Body of pancreas (tissue), 4 donors: Measurements from ENCODE around the gene HOXC11. TPM values are rescaled to one million over a fixed set of nuclear protein-coding genes. Genes with fewer than 3 reads are reported as not detected.

Experiments
- ATAC-seq: fragments of 150-250 bp; one replicate; pipeline ENCODE4 v1.9.1; 2016
- DNase-seq, 4 donors: peaks; one replicate each; pipeline ENCODE4 v3.0.0-alpha.2; 2019
- H3K27ac ChIP-seq, 4 donors: fragments of 200-600 bp; sonication (generic); 1 replicate in 3 of 4; 2 replicates in 1 of 4; pipeline versions ENCODE4 v1.5.1 to v1.6.1; 2016 to 2019; ENCODE audit warnings: mild to moderate bottlenecking in 1 of 4, mixed read lengths in 1 of 4, moderate library complexity in 1 of 4
- H3K27me3 ChIP-seq, 2 donors: fragments of 200-600 bp; sonication (generic); one replicate each; pipeline ENCODE4 v1.6.0; 2016; ENCODE audit warnings: mild to moderate bottlenecking in 1 of 2
- H3K36me3 ChIP-seq, 2 donors: fragments of 200-600 bp; sonication (generic); replicated peaks in 1 of 2; 2 replicates each; pipeline ENCODE4 v1.5.1; 2016; ENCODE audit warnings: low read depth in 2 of 2; ENCODE audit not compliant: insufficient read depth in 1 of 2
- H3K4me1 ChIP-seq: fragments of 200-600 bp; sonication (generic); one replicate; pipeline ENCODE4 v1.6.0; 2016
- H3K4me3 ChIP-seq, 2 donors: fragments of 200-600 bp; sonication (generic); 1 replicate in 1 of 2; 2 replicates in 1 of 2; pipeline ENCODE4 v1.5.1; 2016 to 2019
- H3K9me3 ChIP-seq, 3 donors: fragments of 200-600 bp; sonication (generic); 1 replicate in 2 of 3; 2 replicates in 1 of 3; pipeline ENCODE4 v1.5.1; 2016
- CTCF ChIP-seq, 7 experiments: fragments of 450-650 bp in 4 of 7; fragments of 200-600 bp in 3 of 7; sonication (generic) in 3 of 7; IDR thresholded peaks; one replicate each; pipeline ENCODE4 v1.5.1; 2016 to 2019; ENCODE audit warnings: antibody characterized with exemption in 7 of 7
- POLR2A ChIP-seq, 3 donors: fragments of 450-650 bp; IDR thresholded peaks; one replicate each; pipeline ENCODE4 v1.6.1; 2016; ENCODE audit warnings: antibody characterized with exemption in 3 of 3, mild to moderate bottlenecking in 2 of 3
- WGBS, 2 donors: methylation state at CpG; one replicate each; pipeline ENCODE4 v1.1.5; 2017; 5-methylcytosine and 5-hydroxymethylcytosine counted together
- intact Hi-C: fragments of 100-400 bp; cut with DNase I; formaldehyde crosslinking; loops from one replicate; pipeline ENCODE4 v1.15.1; 2023
- total RNA-seq, 2 donors: library from RNA; depleted of rRNA; stranded (reverse); fragments of >200 nt; gene quantifications; one replicate each; pipeline ENCODE4 v1.1.0, GENCODE V29; 2016

HOXC11 gene
- total RNA-seq, 2 donors from 2014 or later, result not detected

- Histone ChIP-seq H3K27ac (no peak overlapping the region), H3K36me3 (no peaks in the 10 kb centered on the region), H3K4me3 (no peak overlapping the region), H3K9me3 (no peaks in the 10 kb centered on the region), H3K4me1 (peaks cover 21% of the 10 kb centered on the region), H3K27me3 (peaks cover 0 to 79% of the 10 kb centered on the region in 2 donors)
- TF ChIP-seq CTCF (IDR thresholded peaks at IDR 0.05) (no peak), POLR2A (IDR thresholded peaks at IDR 0.05) (no peak)
- ATAC-seq (no peak), DNase-seq (no peak)
- intact Hi-C loops, result no loop called here
- WGBS, 2 donors, result 8 to 11% methylated on average over 38 of the region's 38 CpGs
These were observed 9.3 kb upstream of the HOXC11 start for GRCh38 chr12:53963434-53964314.

GRCh38 chr12:53964315-53964713, 8.6 kb upstream of the HOXC11 start:
- Histone ChIP-seq H3K4me1 (peaks cover 21% of the 10 kb centered on the region), H3K4me3 (no peak overlapping the region), H3K36me3 (no peaks in the 10 kb centered on the region), H3K27me3 (peaks cover 0 to 85% of the 10 kb centered on the region in 2 donors), H3K9me3 (no peaks in the 10 kb centered on the region), H3K27ac (no peak overlapping the region)
- DNase-seq, result no peak
- intact Hi-C loops, result no loop called here
- ATAC-seq, result no peak
- no peak for TF ChIP-seq POLR2A (IDR thresholded peaks at IDR 0.05)
- no peak for TF ChIP-seq CTCF (IDR thresholded peaks at IDR 0.05)
- WGBS, 2 donors, result 15 to 26% methylated on average over 2 of the region's 2 CpGs

- TF ChIP-seq CTCF (IDR thresholded peaks at IDR 0.05) (no peak), POLR2A (IDR thresholded peaks at IDR 0.05) (no peak)
- no peak for DNase-seq
- Histone ChIP-seq H3K4me3 (no peak overlapping the region), H3K27ac (no peak overlapping the region), H3K9me3 (no peaks in the 10 kb centered on the region), H3K27me3 (peaks cover 0 to 86% of the 10 kb centered on the region in 2 donors), H3K4me1 (peaks cover 20% of the 10 kb centered on the region), H3K36me3 (no peaks in the 10 kb centered on the region)
- intact Hi-C loops, result no loop called here
- 2 to 7% methylated on average over 18 of the region's 18 CpGs for WGBS, 2 donors
- ATAC-seq, result no peak
These were observed 7.4 kb upstream of the HOXC11 start for GRCh38 chr12:53965281-53966084.

- ATAC-seq (no peak), DNase-seq (no peak)
- H3K27me3 ChIP-seq, result peaks cover 0 to 86% of the 10 kb centered on the region in 2 donors
- H3K4me1 ChIP-seq, result peaks cover 14% of the 10 kb centered on the region
- TF ChIP-seq POLR2A (IDR thresholded peaks at IDR 0.05), result no peak
- TF ChIP-seq CTCF (IDR thresholded peaks at IDR 0.05), result no peak
- H3K9me3 ChIP-seq, result no peaks in the 10 kb centered on the region
- no peaks in the 10 kb centered on the region for H3K36me3 ChIP-seq
- H3K27ac ChIP-seq, result no peak overlapping the region
- 4 to 13% methylated on average over 15 of the region's 15 CpGs for WGBS, 2 donors
- H3K4me3 ChIP-seq, result no peak overlapping the region
- intact Hi-C loops, result no loop called here
These were observed 6.9 kb upstream of the HOXC11 start for GRCh38 chr12:53966085-53966384.
